Colonic mucosa (tissue), 4 donors: Measurements from ENCODE around the gene LDHD. TPM values are rescaled to one million over a fixed set of nuclear protein-coding genes. Genes with fewer than 3 reads are reported as not detected.
"Not testable (repeated sequence)": the region's sequence is repeated elsewhere in the genome, so short reads cannot be mapped to it uniquely, and the experiment has no call there.

Source experiments
- DNase-seq: peaks from one replicate; pipeline ENCODE4 v3.0.0-alpha.2; 2020
- H3K27ac ChIP-seq: fragments of 200-600 bp; one replicate; pipeline ENCODE4 v1.8.0; 2021
- H3K27me3 ChIP-seq: fragments of 200-600 bp; one replicate; pipeline ENCODE4 v1.8.0; 2021
- H3K36me3 ChIP-seq: fragments of 200-600 bp; one replicate; pipeline ENCODE4 v1.8.0; 2021
- H3K4me1 ChIP-seq: fragments of 200-600 bp; one replicate; pipeline ENCODE4 v1.8.0; 2021; ENCODE audit warnings: mild to moderate bottlenecking
- H3K4me3 ChIP-seq: fragments of 200-600 bp; one replicate; pipeline ENCODE4 v1.8.0; 2021
- H3K9ac ChIP-seq, 2 donors: one replicate each; pipeline ENCODE4 v1.7.0; 2013; ENCODE audit warnings: control low read depth in 2 of 2, low read depth in 2 of 2, low read length in 2 of 2
- H3K9me3 ChIP-seq: fragments of 200-600 bp; one replicate; pipeline ENCODE4 v1.8.0; 2021
- CTCF ChIP-seq: fragments of 200-600 bp; IDR thresholded peaks from one replicate; pipeline ENCODE4 v1.8.0; 2022; ENCODE audit warnings: antibody characterized with exemption, mild to moderate bottlenecking
- intact Hi-C: fragments of 100-400 bp; cut with DNase I; formaldehyde crosslinking; loops from one replicate; pipeline ENCODE4 v1.14.1; 2022
- total RNA-seq, 2 donors: library from RNA; stranded (reverse); fragmentation: NEBNext Ultra II Directional in 1 of 2; extraction: Animal tissue kit (Norgen Biotek cat#: 25700) in 1 of 2; gene quantifications; one replicate each; pipeline ENCODE4 v1.2.1, GENCODE V29; 2021
- donor health status: healthy.
- donor health status: DM: no; HTN: no; CAD: no.
- donor health status: DM: no; HTN: no; CAD: no.

The LDHD gene
- total RNA-seq, 2 donors from 2014 or later, result 31.4 to 105 TPM

DNA sequence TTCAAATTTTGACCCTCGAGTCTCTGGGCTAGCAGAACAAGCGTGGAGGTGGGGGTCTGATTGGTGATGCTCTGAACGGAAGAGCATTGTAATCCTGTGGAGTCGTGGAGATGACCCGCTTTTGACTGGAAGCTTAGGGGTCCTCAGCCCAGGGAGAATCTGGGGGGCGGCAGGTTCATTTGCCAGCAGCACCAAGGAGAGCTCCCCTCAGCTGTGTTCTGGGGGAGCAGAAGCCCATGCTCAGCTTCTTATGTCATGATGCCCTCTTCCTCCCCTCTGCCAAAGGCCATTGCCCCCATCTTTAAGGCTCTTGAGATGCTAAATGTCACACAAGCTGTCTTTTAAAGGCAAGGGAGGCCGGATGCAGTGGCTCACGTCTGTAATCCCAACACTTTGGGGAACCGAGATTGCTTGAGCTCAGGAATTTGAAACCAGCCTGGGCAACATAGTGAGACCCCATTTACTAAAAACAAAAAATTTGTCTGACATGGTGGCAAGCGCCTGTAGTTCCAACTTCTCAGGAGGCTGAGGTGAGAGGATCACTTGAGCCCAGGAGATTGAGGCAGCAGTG lies 19.3 kb downstream of the LDHD start:
- Histone ChIP-seq H3K27me3 (no peaks in the 10 kb centered on the region), H3K27ac (no peak overlapping the region), H3K4me1 (no peaks in the 10 kb centered on the region), H3K9ac (no peak overlapping the region), H3K36me3 (no peaks in the 10 kb centered on the region), H3K4me3 (no peak overlapping the region), H3K9me3 (no peaks in the 10 kb centered on the region)
- TF ChIP-seq CTCF, result no peak
- no peak for DNase-seq
- intact Hi-C loops, result no loop called here

DNA sequence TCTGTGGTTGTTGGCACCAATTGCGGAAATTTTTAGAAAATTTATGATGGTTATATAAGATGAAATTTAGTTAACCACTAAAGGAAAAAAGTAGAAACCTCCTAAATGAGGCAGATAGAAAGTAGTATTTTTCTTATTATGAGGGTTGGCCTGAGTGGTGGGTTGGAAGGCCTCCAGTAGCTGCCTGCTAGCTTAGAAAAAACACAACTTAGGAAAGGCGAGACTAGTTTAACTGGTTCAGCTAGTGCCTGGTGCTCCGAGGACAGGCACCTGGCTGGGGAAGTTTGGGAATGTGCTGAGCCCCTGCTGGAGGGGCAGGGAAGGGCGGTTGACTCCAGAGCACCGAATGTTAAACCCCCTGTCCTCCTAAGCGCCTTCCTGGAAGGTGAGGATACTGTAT lies 19.9 kb downstream of the LDHD start:
- DNase-seq, result peak; percentile 50
- no peak for TF ChIP-seq CTCF
- Histone ChIP-seq H3K27me3 (no peaks in the 10 kb centered on the region), H3K9ac (peak overlapping the region in 1 of 2 donors; percentile 5), H3K27ac (no peak overlapping the region), H3K36me3 (no peaks in the 10 kb centered on the region), H3K4me1 (no peaks in the 10 kb centered on the region), H3K4me3 (no peak overlapping the region), H3K9me3 (no peaks in the 10 kb centered on the region)
- intact Hi-C loops, result no loop called here

GRCh38 chr16:75095204-75095621 lies 21.4 kb downstream of the LDHD start:
- H3K9ac ChIP-seq, result no peak overlapping the region
- H3K9me3 ChIP-seq, result no peaks in the 10 kb centered on the region
- H3K4me1 ChIP-seq, result no peaks in the 10 kb centered on the region
- TF ChIP-seq CTCF, result no peak
- H3K27me3 ChIP-seq, result no peaks in the 10 kb centered on the region
- DNase-seq, result no peak
- H3K36me3 ChIP-seq, result no peaks in the 10 kb centered on the region
- H3K4me3 ChIP-seq, result no peak overlapping the region
- no peak overlapping the region for H3K27ac ChIP-seq
- intact Hi-C loops, result no loop called here

DNA sequence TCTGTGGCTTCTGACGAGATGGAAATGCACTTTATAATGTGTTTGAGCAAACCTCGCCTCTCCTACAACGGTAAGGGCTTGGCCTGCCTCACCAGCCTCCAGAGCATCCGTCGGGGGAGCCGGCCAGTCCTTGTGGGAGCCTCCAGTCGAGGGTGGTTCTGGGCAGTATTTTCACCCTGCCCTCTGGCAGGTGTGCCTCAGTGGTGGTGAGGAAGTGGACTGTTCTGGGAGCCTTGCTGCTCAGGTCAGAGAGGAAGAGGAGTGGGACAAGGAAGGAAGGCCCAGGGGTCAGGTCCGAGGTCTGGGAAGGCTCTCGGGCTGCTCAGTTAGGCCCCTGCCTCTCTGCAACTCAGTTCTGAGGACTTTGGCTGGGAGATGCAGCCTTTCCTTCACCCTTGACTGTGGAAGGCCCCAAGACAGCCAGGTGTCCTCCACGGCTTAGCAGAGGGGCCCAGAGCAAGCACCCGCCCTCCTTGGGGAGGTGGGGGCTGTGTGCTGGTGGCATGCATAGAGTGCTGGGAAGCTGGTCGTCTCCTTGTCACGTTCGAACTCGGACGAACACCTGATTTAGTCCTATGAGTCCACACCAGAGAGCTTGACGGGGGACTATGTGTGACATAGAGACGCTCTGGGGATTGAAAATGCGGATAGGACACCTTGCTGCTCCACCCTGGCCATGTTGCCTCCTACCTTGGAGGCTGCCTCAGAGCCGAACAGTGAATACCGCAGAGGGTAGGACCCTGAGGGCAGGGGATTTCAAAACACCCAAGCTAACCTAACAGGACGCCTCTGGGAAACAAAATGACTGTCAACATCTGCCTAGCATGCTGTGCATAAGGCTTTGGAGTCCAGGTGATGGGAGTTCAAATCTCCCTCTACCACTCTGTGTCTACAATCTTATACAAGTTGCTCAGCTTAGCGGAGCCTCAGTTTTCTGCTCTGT lies 22.7 kb downstream of the LDHD start:
- DNase-seq, result no peak

GRCh38 chr16:75092777-75093176 lies 23.8 kb downstream of the LDHD start:
- H3K4me3 ChIP-seq, result no peak overlapping the region
- no peak overlapping the region for H3K27ac ChIP-seq
- peaks cover 3% of the 10 kb centered on the region for H3K4me1 ChIP-seq
- no peak overlapping the region for H3K9ac ChIP-seq
- no peaks in the 10 kb centered on the region for H3K9me3 ChIP-seq
- H3K36me3 ChIP-seq, result no peaks in the 10 kb centered on the region
- intact Hi-C loops, result no loop called here
- TF ChIP-seq CTCF, result no peak
- DNase-seq, result peak; percentile 88
- no peaks in the 10 kb centered on the region for H3K27me3 ChIP-seq

More for the DNA sequence above, 22.7 kb downstream of the LDHD start:
- intact Hi-C loops, result no loop called here
- Histone ChIP-seq H3K36me3 (no peaks in the 10 kb centered on the region), H3K27me3 (no peaks in the 10 kb centered on the region), H3K4me1 (no peaks in the 10 kb centered on the region), H3K4me3 (no peak overlapping the region), H3K27ac (no peak overlapping the region), H3K9me3 (no peaks in the 10 kb centered on the region), H3K9ac (no peak overlapping the region)
- TF ChIP-seq CTCF, result no peak

DNA sequence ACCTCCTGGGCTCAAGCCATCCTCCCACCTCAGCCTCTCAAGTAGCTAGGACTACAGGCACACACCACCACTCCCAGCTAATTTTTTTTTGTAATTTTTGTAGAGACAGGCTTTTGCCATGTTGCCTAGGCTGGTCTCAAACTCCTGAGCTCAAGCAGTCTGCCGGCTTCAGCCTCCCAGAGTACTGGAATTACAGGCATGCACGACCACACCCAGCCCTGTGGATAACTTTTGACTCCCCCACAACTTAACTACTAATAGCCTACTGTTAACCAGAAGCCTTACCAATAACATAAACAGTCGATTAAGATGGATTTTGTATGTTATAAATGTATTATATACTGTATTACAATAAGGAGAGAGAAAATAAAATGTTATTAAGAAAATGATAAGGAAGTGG lies 25.0 kb downstream of the LDHD start:
- intact Hi-C loops, H3K27me3 ChIP-seq, H3K36me3 ChIP-seq, H3K4me1 ChIP-seq, H3K4me3 ChIP-seq, DNase-seq, H3K27ac ChIP-seq, H3K9ac ChIP-seq, H3K9me3 ChIP-seq: not testable (repeated sequence)

- H3K4me3 ChIP-seq, H3K27ac ChIP-seq, H3K9ac ChIP-seq, H3K36me3 ChIP-seq, H3K27me3 ChIP-seq, DNase-seq, H3K4me1 ChIP-seq, H3K9me3 ChIP-seq, intact Hi-C loops: not testable (repeated sequence)
Measured at GRCh38 chr16:75090899-75091298, 25.7 kb downstream of the LDHD start.
